GM23338 (cell line): ENCODE measurements around the gene TLR7. TPM values are rescaled to one million over a fixed set of nuclear protein-coding genes. Genes with fewer than 3 reads are reported as not detected.

ENCODE experiments used
- ATAC-seq: fragments of 200-7000 bp; cut with Tn5 transposase; 3 replicates; pipeline ENCODE4 v1.9.1; 2020
- DNase-seq: peaks from one replicate; pipeline ENCODE4 v3.0.0-alpha.2; 2015; ENCODE audit warnings: low spot score
- H2AFZ ChIP-seq: fragments of 200-600 bp; sonication (generic); 2 replicates; pipeline ENCODE4 v1.8.0; 2016; ENCODE audit warnings: antibody characterized with exemption, mild to moderate bottlenecking, moderate library complexity
- H3F3A ChIP-seq: fragments of 200-600 bp; sonication (generic); replicated peaks from 2 replicates; pipeline ENCODE4 v1.8.0; 2017; ENCODE audit warnings: antibody characterized with exemption, mixed run types, low read depth
- H3K27ac ChIP-seq: fragments of 200-600 bp; sonication (generic); 2 replicates; pipeline ENCODE4 v1.6.1; 2016; ENCODE audit warnings: low read depth
- H3K27me3 ChIP-seq: fragments of 200-600 bp; sonication (generic); 2 replicates; pipeline ENCODE4 v1.8.0; 2016; ENCODE audit warnings: mild to moderate bottlenecking, mixed run types, moderate library complexity; ENCODE audit not compliant: insufficient read depth
- H3K36me3 ChIP-seq: fragments of 200-600 bp; sonication (generic); 2 replicates; pipeline ENCODE4 v1.8.0; 2016; ENCODE audit warnings: mild to moderate bottlenecking; ENCODE audit not compliant: insufficient read depth
- H3K4me1 ChIP-seq: fragments of 200-600 bp; sonication (generic); 2 replicates; pipeline ENCODE4 v1.8.0; 2016; ENCODE audit warnings: mild to moderate bottlenecking, moderate library complexity; ENCODE audit not compliant: insufficient read depth
- H3K4me2 ChIP-seq: fragments of 200-600 bp; sonication (generic); 2 replicates; pipeline ENCODE4 v1.7.1; 2017; ENCODE audit warnings: mixed run types
- H3K4me3 ChIP-seq: fragments of 200-600 bp; sonication (generic); 2 replicates; pipeline ENCODE4 v1.6.1; 2016; ENCODE audit warnings: mixed run types
- H3K79me2 ChIP-seq: fragments of 200-600 bp; sonication (generic); replicated peaks from 2 replicates; pipeline ENCODE4 v1.8.0; 2017; ENCODE audit warnings: mild to moderate bottlenecking; ENCODE audit not compliant: insufficient read depth
- H3K9me2 ChIP-seq: fragments of 200-600 bp; sonication (generic); 2 replicates; pipeline ENCODE4 v1.8.0; 2017; ENCODE audit not compliant: insufficient read depth
- H4K20me1 ChIP-seq: fragments of 200-600 bp; sonication (generic); replicated peaks from 2 replicates; pipeline ENCODE4 v1.8.0; 2017; ENCODE audit warnings: mild to moderate bottlenecking; ENCODE audit not compliant: insufficient read depth
- H3K27ac Mint-ChIP-seq: 2 replicates; pipeline ENCODE4 v1.8.0; 2020; ENCODE audit warnings: inconsistent platforms, mild to moderate bottlenecking, moderate library complexity, mixed read lengths
- H3K27me3 Mint-ChIP-seq: 3 replicates; pipeline ENCODE4 v1.8.0; 2022; ENCODE audit warnings: low read depth, mild to moderate bottlenecking, moderate library complexity, mixed read lengths, inconsistent platforms; ENCODE audit not compliant: insufficient read depth, poor library complexity
- H3K36me3 Mint-ChIP-seq: 3 replicates; pipeline ENCODE4 v1.8.0; 2021; ENCODE audit warnings: low read depth, mild to moderate bottlenecking, inconsistent platforms, moderate library complexity, mixed read lengths
- H3K4me1 Mint-ChIP-seq: 3 replicates; pipeline ENCODE4 v1.8.0; 2020; ENCODE audit warnings: mild to moderate bottlenecking, inconsistent platforms, mixed read lengths
- H3K4me3 Mint-ChIP-seq: 3 replicates; pipeline ENCODE4 v1.8.0; 2021; ENCODE audit warnings: moderate library complexity, mild to moderate bottlenecking, inconsistent platforms, mixed read lengths
- H3K9me3 Mint-ChIP-seq: 3 replicates; pipeline ENCODE4 v1.8.0; 2020; ENCODE audit warnings: moderate library complexity, mild to moderate bottlenecking, inconsistent platforms, mixed read lengths
- CREB1 ChIP-seq: fragments of 250-450 bp; sonication (Bioruptor Pico); IDR thresholded peaks from 2 replicates; pipeline ENCODE4 v1.5.0; 2020; ENCODE audit warnings: low read depth, mild to moderate bottlenecking, moderate library complexity
- EZH2 ChIP-seq: fragments of 200-600 bp; sonication (generic); IDR thresholded peaks from one replicate; pipeline ENCODE4 v1.8.0; 2017; ENCODE audit warnings: antibody characterized with exemption, mild to moderate bottlenecking, low read depth; ENCODE audit not compliant: unreplicated experiment
- EZH2phosphoT487 ChIP-seq: fragments of 200-600 bp; sonication (generic); IDR thresholded peaks from one replicate; pipeline ENCODE4 v1.8.1; 2018; ENCODE audit warnings: antibody characterized with exemption; ENCODE audit not compliant: unreplicated experiment
- JUNB ChIP-seq: IDR thresholded peaks from one replicate; pipeline ENCODE4 v1.6.1; 2016; ENCODE audit warnings: antibody characterized with exemption; ENCODE audit not compliant: unreplicated experiment
- NANOG ChIP-seq: IDR thresholded peaks from 2 replicates; pipeline ENCODE4 v1.6.1; 2016; ENCODE audit warnings: antibody characterized with exemption, borderline replicate concordance
- POLR2AphosphoS5 ChIP-seq: IDR thresholded peaks from 2 replicates; pipeline ENCODE4 v1.6.1; 2016; ENCODE audit warnings: antibody characterized with exemption, low read depth
- REST ChIP-seq: IDR thresholded peaks from one replicate; pipeline ENCODE4 v1.6.1; 2018; ENCODE audit warnings: antibody characterized with exemption; ENCODE audit not compliant: unreplicated experiment
- STAT1 ChIP-seq: IDR thresholded peaks from one replicate; pipeline ENCODE4 v1.6.1; 2016; ENCODE audit warnings: antibody characterized with exemption; ENCODE audit not compliant: unreplicated experiment
- ZNF114 ChIP-seq: fragments of 250-450 bp; sonication (Bioruptor Pico); IDR thresholded peaks from 2 replicates; pipeline ENCODE4 v1.5.0; 2020; ENCODE audit warnings: mild to moderate bottlenecking, moderate library complexity
- ZNF331 ChIP-seq: fragments of 250-450 bp; sonication (Bioruptor Pico); IDR thresholded peaks from 2 replicates; pipeline ENCODE4 v1.5.0; 2020; ENCODE audit warnings: low read depth, mild to moderate bottlenecking, moderate library complexity
- ZNF462 ChIP-seq: fragments of 250-450 bp; sonication (Bioruptor Pico); IDR thresholded peaks from 2 replicates; pipeline ENCODE4 v1.5.0; 2020; ENCODE audit warnings: mild to moderate bottlenecking, moderate library complexity
- polyA plus RNA-seq: library from polyadenylated mRNA; unstranded; fragments of >200 nt; fragmentation: Nextera tagmentation; extraction: Ambion mirVana; gene quantifications from 2 replicates; pipeline ENCODE4 v1.2.1, GENCODE V29; 2016
- total RNA-seq: library from RNA; depleted of rRNA; stranded (reverse); fragments of >200 nt; shearing (Covaris generic); gene quantifications from 2 replicates; pipeline ENCODE4 v1.2.3, GENCODE V29; 2014
- TF ChIP-seq, protein P1 (sequence below), 2 experiments: fragments of 200-600 bp in 1 of 2; sonication (generic) in 1 of 2; conservative IDR thresholded peaks; 2 replicates each; pipeline versions ENCODE4 v1.5.1 to v1.6.1; 2016 to 2017; ENCODE audit warnings: antibody characterized with exemption in 2 of 2, low read depth in 2 of 2, mild to moderate bottlenecking in 2 of 2, moderate library complexity in 1 of 2
- TF ChIP-seq, protein P2 (sequence below): IDR thresholded peaks from 2 replicates; pipeline ENCODE4 v1.6.1; 2016; ENCODE audit warnings: antibody characterized with exemption

The TLR7 gene
- total and polyA plus RNA-seq, 2 experiments from 2014 or later: not detected

- no peak overlapping the region for H3K27ac Mint-ChIP-seq
- no peaks in the 10 kb centered on the region for H3K27me3 Mint-ChIP-seq
- H3K36me3 ChIP-seq: no peaks in the 10 kb centered on the region
- H3K27me3 ChIP-seq: no peaks in the 10 kb centered on the region
- H2AFZ ChIP-seq: no peak overlapping the region
- no peak overlapping the region for H3K4me2 ChIP-seq
- no peaks in the 10 kb centered on the region for H3K4me1 ChIP-seq
- H3K4me1 Mint-ChIP-seq: no peaks in the 10 kb centered on the region
- no peak overlapping the region for H3K27ac ChIP-seq
- DNase-seq (no peak), ATAC-seq (no peak)
- no peaks in the 10 kb centered on the region for H4K20me1 ChIP-seq
- TF ChIP-seq EZH2 (no peak), ZNF331 (CRISPR knock-in tag) (no peak), JUNB (no peak), CREB1 (CRISPR knock-in tag) (no peak), POLR2AphosphoS5 (no peak), STAT1 (no peak), REST (no peak), EZH2phosphoT487 (no peak), NANOG (no peak), ZNF462 (no peak), ZNF114 (CRISPR knock-in tag) (no peak)
- TF ChIP-seq, protein P1, sequence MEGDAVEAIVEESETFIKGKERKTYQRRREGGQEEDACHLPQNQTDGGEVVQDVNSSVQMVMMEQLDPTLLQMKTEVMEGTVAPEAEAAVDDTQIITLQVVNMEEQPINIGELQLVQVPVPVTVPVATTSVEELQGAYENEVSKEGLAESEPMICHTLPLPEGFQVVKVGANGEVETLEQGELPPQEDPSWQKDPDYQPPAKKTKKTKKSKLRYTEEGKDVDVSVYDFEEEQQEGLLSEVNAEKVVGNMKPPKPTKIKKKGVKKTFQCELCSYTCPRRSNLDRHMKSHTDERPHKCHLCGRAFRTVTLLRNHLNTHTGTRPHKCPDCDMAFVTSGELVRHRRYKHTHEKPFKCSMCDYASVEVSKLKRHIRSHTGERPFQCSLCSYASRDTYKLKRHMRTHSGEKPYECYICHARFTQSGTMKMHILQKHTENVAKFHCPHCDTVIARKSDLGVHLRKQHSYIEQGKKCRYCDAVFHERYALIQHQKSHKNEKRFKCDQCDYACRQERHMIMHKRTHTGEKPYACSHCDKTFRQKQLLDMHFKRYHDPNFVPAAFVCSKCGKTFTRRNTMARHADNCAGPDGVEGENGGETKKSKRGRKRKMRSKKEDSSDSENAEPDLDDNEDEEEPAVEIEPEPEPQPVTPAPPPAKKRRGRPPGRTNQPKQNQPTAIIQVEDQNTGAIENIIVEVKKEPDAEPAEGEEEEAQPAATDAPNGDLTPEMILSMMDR (conservative IDR thresholded peaks at IDR 0.05; ENCODE audit: low read depth in 2 of 2): no peak
- TF ChIP-seq, protein P2, sequence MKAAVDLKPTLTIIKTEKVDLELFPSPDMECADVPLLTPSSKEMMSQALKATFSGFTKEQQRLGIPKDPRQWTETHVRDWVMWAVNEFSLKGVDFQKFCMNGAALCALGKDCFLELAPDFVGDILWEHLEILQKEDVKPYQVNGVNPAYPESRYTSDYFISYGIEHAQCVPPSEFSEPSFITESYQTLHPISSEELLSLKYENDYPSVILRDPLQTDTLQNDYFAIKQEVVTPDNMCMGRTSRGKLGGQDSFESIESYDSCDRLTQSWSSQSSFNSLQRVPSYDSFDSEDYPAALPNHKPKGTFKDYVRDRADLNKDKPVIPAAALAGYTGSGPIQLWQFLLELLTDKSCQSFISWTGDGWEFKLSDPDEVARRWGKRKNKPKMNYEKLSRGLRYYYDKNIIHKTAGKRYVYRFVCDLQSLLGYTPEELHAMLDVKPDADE: no peak
- H3K4me3 Mint-ChIP-seq: no peak overlapping the region
- H3F3A ChIP-seq: no peaks in the 10 kb centered on the region
- H3K4me3 ChIP-seq: no peak overlapping the region
- no peaks in the 10 kb centered on the region for H3K9me2 ChIP-seq
- H3K79me2 ChIP-seq: no peaks in the 10 kb centered on the region
- no peaks in the 10 kb centered on the region for H3K9me3 Mint-ChIP-seq
- H3K36me3 Mint-ChIP-seq: no peaks in the 10 kb centered on the region
Observed at GRCh38 chrX:12878536-12878935, 11.7 kb downstream of the TLR7 start.
